Ecto neural progenitor cell (in vitro differentiated cells): ENCODE measurements around the gene MED6.

Experiments used
- DNase-seq: peaks from one replicate; pipeline ENCODE4 v3.0.0-alpha.2; 2018; ENCODE audit warnings: low spot score

The MED6 gene, protein sequence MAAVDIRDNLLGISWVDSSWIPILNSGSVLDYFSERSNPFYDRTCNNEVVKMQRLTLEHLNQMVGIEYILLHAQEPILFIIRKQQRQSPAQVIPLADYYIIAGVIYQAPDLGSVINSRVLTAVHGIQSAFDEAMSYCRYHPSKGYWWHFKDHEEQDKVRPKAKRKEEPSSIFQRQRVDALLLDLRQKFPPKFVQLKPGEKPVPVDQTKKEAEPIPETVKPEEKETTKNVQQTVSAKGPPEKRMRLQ

DNA sequence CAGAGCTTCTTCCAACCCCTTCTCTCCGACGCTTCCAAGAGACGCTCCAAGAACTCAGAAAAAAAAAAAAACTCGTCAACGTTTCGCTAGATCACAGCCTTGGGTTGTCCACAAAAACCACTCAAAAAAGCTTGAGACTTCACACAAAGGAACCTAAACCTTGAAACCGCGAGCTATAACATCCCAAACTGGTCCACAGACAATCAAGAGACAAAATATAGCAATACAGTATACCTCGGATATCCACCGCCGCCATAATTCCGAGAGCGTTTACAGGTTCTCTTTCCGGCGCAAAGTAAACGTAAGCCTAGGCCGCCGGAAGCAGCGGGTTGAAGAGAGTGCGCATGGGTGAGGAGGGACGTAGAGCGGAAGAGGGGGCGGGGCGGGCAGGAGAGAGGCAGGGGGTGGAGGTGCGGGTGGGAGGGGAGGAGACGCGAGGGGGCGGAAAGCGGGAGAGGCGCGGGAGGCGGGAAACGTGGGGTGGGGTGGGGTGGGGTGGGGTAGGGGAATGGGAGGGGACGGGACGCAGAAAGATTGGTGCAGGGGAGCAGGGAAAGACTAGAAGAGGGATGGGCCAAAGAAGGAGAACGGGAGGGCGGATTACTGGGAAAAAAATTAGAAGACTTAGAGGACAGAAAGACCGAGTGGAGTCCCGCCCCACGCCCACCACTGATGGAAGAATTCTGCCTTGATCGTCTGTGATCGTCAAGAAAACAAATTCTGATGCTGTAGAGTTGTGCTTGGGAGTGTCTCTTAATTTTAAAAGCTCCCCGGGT lies at the start of gene MED6:
MED6 (minus strand) TSS at position 274 of the 776 bp plus-strand sequence; CDS start at position 256, 18 bp downstream.
- peak; percentile 92 for DNase-seq

GRCh38 chr14:70649803-70650202 lies 49.3 kb upstream of the MED6 start:
- peak; percentile 13 for DNase-seq

- DNase-seq = peak; percentile 9
Measured at GRCh38 chr14:70648346-70648745, 47.9 kb upstream of the MED6 start.

DNA sequence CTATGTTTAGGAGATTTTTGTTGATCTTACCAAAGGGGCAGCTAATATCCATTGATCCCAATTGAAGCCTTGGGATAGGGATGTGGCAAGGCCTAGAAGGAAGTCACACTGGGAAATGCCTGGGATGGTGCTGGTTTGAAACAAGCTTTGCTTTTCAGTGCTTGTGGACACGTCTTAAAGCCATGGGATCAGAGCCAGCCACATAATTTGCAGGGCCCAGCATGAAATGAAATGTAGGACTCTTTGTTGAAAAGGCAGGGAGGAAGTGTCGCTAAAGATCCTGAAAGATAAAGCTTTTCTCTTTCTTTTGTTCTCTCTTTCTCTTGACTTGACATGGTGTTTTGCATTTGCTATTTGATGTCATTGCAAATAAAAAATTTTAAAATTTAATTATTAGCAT lies 46.2 kb upstream of the MED6 start:
- peak; percentile 27 for DNase-seq

- peak; percentile 12 for DNase-seq
Measured at GRCh38 chr14:70645892-70646291, 45.4 kb upstream of the MED6 start.

DNA sequence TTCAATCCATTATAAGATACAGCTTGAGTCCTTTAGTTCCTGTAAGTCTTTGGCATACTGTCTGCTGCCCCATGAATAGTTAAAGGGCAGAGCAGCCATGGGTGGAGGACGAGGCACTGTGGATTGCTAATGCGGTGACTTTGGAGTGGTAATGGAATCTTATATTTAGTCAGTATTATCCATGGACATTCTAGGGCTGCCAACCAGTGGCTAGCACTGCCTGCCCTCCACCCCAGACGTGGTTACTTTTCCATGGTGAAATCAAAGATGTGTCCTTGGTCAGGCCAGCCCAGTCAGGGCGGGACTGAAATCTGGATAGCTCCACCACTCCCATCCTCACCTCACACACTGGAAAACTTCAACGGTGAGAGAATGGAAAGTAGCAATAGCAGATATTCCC lies 43.5 kb upstream of the MED6 start:
- no peak for DNase-seq

GRCh38 chr14:70642303-70643235 lies 42.1 kb upstream of the MED6 start:
- DNase-seq = peak; percentile 62

GRCh38 chr14:70641548-70642302 lies 41.3 kb upstream of the MED6 start, which contains the start of gene TTC9:
TSS of gene TTC9 (plus strand) at chr14:70641916. CDS start at chr14:70642130, 214 bp downstream.
- peak; percentile 72 for DNase-seq

- peak; percentile 54 for DNase-seq
Measured at GRCh38 chr14:70640938-70641547, 40.6 kb upstream of the MED6 start.

DNA sequence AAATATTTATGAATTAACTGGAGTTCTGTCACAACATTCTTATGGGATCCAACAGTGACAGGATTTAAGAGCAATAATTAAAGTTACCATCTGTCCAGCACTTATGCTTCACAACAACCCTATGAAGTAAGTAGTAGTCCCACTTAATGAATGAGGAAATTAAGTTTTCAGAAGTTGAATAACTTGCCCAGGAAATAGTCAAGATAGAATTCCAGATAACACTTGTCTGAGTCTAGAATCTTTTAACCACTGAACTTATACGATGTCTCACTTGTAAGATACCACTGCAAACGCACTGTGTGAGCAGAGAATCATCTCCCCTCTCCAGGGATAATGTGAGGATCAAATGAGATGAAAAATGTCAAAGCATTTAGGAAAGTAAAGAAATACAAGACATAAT lies 38.0 kb upstream of the MED6 start:
- no peak for DNase-seq

GRCh38 chr14:70635971-70636595 lies 35.6 kb upstream of the MED6 start:
- no peak for DNase-seq

DNA sequence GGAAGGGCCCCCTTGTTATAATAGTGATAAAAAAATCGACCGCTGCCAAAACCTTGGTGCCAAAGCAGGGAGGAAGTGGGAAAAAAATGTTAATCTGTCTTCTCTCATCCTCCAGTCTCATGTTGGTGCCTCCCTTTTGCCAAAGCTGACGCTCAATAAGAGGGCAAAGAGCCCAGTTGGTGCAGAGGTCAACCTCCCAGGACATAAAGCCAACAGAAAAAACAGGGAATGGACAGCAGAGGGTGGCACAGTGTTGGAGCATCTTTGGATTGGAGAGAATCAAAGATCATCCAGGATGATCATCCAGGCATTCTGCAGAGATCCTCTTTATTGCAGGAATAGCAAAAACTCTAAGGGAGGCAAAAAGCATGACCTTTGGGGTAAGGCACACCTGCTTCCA lies 31.5 kb upstream of the MED6 start:
- DNase-seq = no peak

GRCh38 chr14:70624972-70625371 lies 24.5 kb upstream of the MED6 start:
- no peak for DNase-seq

- peak; percentile 50 for DNase-seq
Measured at GRCh38 chr14:70622111-70622712, 21.8 kb upstream of the MED6 start.

DNA sequence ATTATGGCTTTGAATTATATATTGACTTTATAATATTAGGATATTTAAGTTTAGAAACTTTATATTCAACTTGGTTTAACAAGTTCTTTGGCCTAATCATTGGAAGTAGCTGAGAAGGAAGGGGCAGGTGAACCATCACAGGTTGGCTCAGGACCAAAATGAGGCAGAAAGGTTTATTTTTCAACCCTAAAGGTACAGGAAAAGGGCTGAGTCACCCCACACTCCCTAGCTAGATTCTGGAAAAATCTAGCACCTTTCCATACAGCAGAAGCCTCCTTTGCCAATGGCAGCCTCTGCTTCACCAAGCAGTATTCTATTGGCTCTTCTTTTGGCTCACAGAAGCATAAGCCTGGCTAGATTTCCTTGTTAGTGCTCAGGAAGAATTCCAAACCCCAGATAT lies 19.3 kb upstream of the MED6 start:
- DNase-seq = no peak

DNA sequence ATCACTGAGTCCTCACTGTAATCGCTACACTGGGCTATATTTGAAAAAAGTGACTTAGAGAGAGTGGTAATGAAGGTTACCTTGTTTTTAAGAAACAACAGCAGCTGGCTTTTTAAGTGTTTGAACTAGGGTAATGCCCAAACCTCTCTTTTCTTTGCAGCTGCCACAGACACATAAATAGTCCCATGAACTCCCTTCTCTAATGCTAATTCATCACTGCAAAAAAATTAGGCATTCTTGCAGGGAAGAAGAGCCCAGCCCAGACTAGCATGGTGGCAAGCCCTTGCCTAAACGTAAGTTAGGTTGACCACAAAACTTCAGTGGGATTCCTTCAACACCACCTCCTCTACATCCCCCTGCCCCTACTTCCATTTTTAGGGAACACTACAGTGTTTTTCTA lies 17.9 kb upstream of the MED6 start:
- DNase-seq = no peak

DNA sequence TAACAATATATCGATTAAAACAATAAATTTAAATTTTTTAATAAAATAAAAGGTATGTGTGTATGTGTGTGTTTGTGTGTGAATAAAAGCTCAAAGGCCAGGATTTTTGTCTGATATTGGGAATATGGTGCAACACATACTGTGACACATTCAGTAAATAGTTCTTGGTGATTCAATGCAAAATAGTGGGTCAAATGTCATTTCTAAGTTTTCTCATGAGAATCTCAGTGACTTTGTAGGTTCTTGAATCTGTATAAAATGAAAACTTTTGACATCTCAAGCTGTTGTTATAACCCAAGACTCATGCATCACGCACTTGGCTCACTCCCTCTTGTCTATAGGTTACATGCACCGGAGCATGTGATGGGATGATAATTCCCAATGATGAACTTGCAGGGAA lies 16.2 kb upstream of the MED6 start:
- no peak for DNase-seq

GRCh38 chr14:70611216-70611615 lies 10.8 kb upstream of the MED6 start:
- DNase-seq = no peak

DNA sequence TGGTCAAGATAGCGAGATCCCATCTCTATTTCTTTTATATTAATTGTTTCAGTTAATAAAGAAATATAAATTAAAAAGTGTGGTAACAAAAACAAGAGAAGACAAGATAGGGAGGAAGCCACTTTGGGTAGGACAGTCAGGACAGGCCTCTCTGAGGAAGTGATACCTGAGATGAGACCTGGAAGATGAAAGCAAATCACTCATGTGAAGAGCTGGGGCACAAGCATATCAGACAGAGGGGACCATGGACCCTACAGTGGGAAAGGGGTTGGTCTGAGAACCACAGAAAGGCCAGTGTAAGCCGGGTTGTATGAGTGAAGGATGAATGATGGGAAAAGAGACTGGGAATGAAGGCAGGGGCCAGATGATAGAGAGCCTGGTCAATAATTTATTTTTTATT lies 1.8 kb upstream of the MED6 start:
- no peak for DNase-seq

DNA sequence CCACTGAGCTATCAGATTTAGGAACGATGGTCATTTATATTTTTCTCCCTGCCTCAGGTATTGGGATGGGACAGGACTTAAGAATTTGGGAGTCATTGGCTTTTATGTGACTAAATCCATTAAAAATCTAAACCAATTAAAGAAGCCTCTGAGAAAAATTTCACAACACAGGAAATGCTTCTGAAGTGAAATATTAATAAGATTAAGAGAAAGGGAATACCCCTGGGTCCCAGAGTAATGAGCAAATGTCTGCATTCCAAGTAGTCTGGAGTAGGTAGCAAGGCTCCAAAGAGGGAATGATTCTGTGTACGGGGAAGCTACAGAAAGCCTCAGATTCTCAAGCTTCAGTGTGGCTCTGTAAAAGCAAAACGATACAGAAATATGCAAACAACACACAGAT lies 707 bp upstream of the MED6 start:
- DNase-seq = no peak
